PC-9 (cell line): ENCODE measurements around the gene CDR2L. TPM values are rescaled to one million over a fixed set of nuclear protein-coding genes. Genes with fewer than 3 reads are reported as not detected.

ENCODE experiments used
- BruUV-seq: library from RNA; stranded (reverse); fragments of 400-500 nt; replicated peaks from 2 replicates; lab custom pipeline; 2021; lab: Mats Ljungman, UMichigan
- CTCF ChIA-PET: fragments of 300-600 bp; sonication (Branson Sonifier 250); formaldehyde crosslinking; loops from one replicate; lab custom pipeline; 2022; ENCODE audit warnings: antibody characterized with exemption; lab: Charles Lee
- POLR2A ChIA-PET: fragments of 300-600 bp; sonication (Branson Sonifier 250); formaldehyde crosslinking; loops from one replicate; lab custom pipeline; 2022; ENCODE audit warnings: antibody characterized with exemption; ENCODE audit not compliant: unreplicated experiment; lab: Charles Lee
- DNase-seq, 2 experiments: peaks; one replicate each; pipeline versions ENCODE4 v3.0.0 to v3.0.0-alpha.2; 2015 to 2022; ENCODE audit warnings: mixed read lengths in 1 of 2
- H2AFZ ChIP-seq: fragments of 200-600 bp; sonication (generic); 2 replicates; pipeline ENCODE4 v1.8.1; 2017; ENCODE audit warnings: antibody characterized with exemption
- H3F3A ChIP-seq: fragments of 200-600 bp; sonication (generic); 2 replicates; pipeline ENCODE4 v1.8.1; 2017; ENCODE audit warnings: antibody characterized with exemption, mild to moderate bottlenecking, low read depth; ENCODE audit not compliant: insufficient read depth
- H3K27ac ChIP-seq: fragments of 200-600 bp; sonication (generic); 2 replicates; pipeline ENCODE4 v1.6.1; 2016; ENCODE audit warnings: mixed run types
- H3K27me3 ChIP-seq: fragments of 200-600 bp; sonication (generic); 2 replicates; pipeline ENCODE4 v1.6.1; 2016; ENCODE audit warnings: low read depth, mixed run types; ENCODE audit not compliant: insufficient read depth
- H3K36me3 ChIP-seq: fragments of 200-600 bp; sonication (generic); 2 replicates; pipeline ENCODE4 v1.6.1; 2016; ENCODE audit warnings: low read depth, mixed run types
- H3K4me1 ChIP-seq: fragments of 200-600 bp; sonication (generic); replicated peaks from 2 replicates; pipeline ENCODE4 v1.6.1; 2016; ENCODE audit warnings: mixed run types; ENCODE audit not compliant: insufficient read depth
- H3K4me2 ChIP-seq: fragments of 200-600 bp; sonication (generic); 2 replicates; pipeline ENCODE4 v1.6.1; 2017; ENCODE audit warnings: mixed run types
- H3K4me3 ChIP-seq: fragments of 200-600 bp; sonication (generic); 2 replicates; pipeline ENCODE4 v1.6.1; 2016; ENCODE audit warnings: mixed run types
- H3K79me2 ChIP-seq: fragments of 200-600 bp; sonication (generic); 2 replicates; pipeline ENCODE4 v1.6.1; 2017; ENCODE audit warnings: low read depth, mixed run types
- H3K9me2 ChIP-seq: fragments of 200-600 bp; sonication (generic); 2 replicates; pipeline ENCODE4 v1.8.1; 2017; ENCODE audit warnings: mild to moderate bottlenecking; ENCODE audit not compliant: insufficient read depth
- H3K9me3 ChIP-seq: fragments of 200-600 bp; sonication (generic); 2 replicates; pipeline ENCODE4 v1.8.1; 2016; ENCODE audit warnings: low read depth; ENCODE audit not compliant: insufficient read depth
- H4K20me1 ChIP-seq: fragments of 200-600 bp; sonication (generic); 2 replicates; pipeline ENCODE4 v1.8.1; 2017; ENCODE audit not compliant: insufficient read depth
- EZH2 ChIP-seq: fragments of 200-600 bp; sonication (generic); IDR thresholded peaks from 2 replicates; pipeline ENCODE4 v1.8.0; 2017; ENCODE audit warnings: antibody characterized with exemption, low read depth
- intact Hi-C: fragments of 100-400 bp; cut with micrococcal nuclease; formaldehyde crosslinking; loops from one replicate; pipeline ENCODE4 v1.10.0; 2022; ENCODE audit not compliant: unreplicated experiment
- total RNA-seq: library from RNA; stranded (reverse); gene quantifications from 2 replicates; pipeline ENCODE4 v1.2.3, GENCODE V29; 2021
- TF ChIP-seq, protein P1 (sequence below): fragments of 200-600 bp; sonication (generic); conservative IDR thresholded peaks from 2 replicates; pipeline ENCODE4 v1.6.1; 2017; ENCODE audit warnings: mixed run types, antibody characterized with exemption, mild to moderate bottlenecking, moderate library complexity

The CDR2L gene
- total RNA-seq, 1 experiment from 2014 or later: 15.1 TPM

DNA sequence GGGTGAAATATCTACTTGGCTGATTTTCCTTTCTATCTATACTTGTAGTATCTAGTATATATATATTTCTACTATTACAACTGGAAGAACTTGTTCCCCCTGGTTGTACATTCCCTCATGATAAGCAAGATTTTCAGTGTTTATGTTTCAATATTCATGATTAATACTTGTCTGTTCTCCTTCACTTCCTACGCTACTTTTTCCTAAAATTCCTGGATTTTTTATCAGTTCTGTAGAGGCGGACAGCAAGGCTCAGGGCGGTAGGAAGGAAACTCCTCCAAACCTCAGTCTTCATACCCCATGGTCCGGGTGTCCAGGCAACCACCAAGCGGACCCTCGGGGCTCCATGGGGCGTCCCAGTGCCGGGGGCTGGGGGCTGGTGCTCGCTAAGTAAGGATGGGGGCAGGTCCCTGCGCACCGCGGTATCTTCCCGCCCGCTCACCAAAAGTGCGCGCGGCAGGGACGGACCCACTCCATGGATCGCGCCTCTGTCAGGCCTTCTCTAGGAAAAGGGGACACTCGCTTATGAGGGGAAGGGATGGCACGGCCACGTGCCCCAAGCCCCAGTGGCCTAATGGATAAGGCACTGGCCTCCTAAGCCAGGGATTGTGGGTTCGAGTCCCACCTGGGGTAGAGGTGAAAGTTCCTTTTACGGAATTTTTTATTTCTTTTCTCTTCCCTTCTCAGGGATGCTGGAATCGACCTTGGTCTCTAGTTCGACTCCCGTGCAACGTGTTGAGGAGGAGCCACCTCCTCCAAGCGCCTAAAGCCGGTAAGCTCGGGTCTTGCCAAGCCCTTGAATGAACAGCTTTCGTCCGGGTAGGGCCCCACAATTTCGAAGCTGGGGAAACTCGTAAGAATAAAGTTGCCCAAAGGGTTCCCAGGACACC lies 46.2 kb downstream of the CDR2L start:
- BruUV-seq: no TSS peak
- H3K9me3 ChIP-seq: no peaks in the 10 kb centered on the region
- peak overlapping the region; percentile 72 for H3K4me2 ChIP-seq
- intact Hi-C loops: loop anchor here (1.0 to 10.0 kb wide), 5 partner anchors 20 to 171 kb away; partner anchors contain the start of gene NUP85
- H3K4me1 ChIP-seq: peaks cover 30% of the 10 kb centered on the region
- H3K9me2 ChIP-seq: no peaks in the 10 kb centered on the region
- H3F3A ChIP-seq: peaks cover 36% of the 10 kb centered on the region
- TF ChIP-seq, protein P1, sequence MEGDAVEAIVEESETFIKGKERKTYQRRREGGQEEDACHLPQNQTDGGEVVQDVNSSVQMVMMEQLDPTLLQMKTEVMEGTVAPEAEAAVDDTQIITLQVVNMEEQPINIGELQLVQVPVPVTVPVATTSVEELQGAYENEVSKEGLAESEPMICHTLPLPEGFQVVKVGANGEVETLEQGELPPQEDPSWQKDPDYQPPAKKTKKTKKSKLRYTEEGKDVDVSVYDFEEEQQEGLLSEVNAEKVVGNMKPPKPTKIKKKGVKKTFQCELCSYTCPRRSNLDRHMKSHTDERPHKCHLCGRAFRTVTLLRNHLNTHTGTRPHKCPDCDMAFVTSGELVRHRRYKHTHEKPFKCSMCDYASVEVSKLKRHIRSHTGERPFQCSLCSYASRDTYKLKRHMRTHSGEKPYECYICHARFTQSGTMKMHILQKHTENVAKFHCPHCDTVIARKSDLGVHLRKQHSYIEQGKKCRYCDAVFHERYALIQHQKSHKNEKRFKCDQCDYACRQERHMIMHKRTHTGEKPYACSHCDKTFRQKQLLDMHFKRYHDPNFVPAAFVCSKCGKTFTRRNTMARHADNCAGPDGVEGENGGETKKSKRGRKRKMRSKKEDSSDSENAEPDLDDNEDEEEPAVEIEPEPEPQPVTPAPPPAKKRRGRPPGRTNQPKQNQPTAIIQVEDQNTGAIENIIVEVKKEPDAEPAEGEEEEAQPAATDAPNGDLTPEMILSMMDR: no peak
- no peak for TF ChIP-seq EZH2
- H3K79me2 ChIP-seq: no peaks in the 10 kb centered on the region
- H3K4me3 ChIP-seq: peak overlapping the region; percentile 98
- peak overlapping the region; percentile 90 for H3K27ac ChIP-seq
- ChIA-PET POLR2A (no interaction called here), CTCF (no interaction called here)
- H4K20me1 ChIP-seq: no peaks in the 10 kb centered on the region
- peak; percentile 86 to 96 for DNase-seq
- H3K36me3 ChIP-seq: peaks cover 4% of the 10 kb centered on the region; the same call in 1 of the 2 replicates
- H3K27me3 ChIP-seq: no peaks in the 10 kb centered on the region
- peak overlapping the region; percentile 100 for H2AFZ ChIP-seq

DNA sequence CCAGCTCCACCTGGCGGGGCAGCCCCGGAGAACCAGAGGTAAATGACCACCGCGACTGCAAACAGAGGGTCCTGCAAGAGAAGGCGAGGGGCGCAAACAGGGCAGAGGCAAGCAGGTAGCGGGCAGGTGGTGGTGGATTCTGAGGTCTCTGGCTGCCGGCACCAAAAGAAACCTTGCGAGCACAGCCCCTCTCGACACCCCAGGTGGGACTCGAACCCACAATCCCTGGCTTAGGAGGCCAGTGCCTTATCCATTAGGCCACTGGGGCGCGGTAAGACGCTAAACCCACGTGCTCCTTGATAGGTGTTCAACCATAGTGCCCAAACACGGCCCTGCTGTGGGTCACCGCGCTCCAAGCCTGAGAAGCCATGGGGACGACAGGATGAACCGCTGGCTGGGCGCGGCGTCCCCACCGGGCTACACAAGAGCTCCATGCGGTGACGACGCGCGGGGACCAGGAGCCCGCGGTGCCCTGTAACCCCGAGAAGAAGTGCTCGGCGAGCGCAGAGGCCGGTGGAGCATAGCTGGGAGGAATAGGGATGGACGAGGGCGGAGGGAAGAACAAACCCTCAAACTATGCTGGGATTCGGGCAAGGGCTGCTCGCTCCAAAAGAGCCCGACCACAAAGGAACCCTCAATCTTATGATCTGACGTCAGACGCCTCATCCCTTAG lies 46.9 kb downstream of the CDR2L start:
- Histone ChIP-seq H3K4me3 (peak overlapping the region; percentile 98), H3F3A (peaks cover 40% of the 10 kb centered on the region), H3K79me2 (no peaks in the 10 kb centered on the region), H3K36me3 (peaks cover 4% of the 10 kb centered on the region; the same call in 1 of the 2 replicates), H3K27me3 (no peaks in the 10 kb centered on the region), H3K27ac (peak overlapping the region; percentile 90), H3K9me2 (no peaks in the 10 kb centered on the region), H3K9me3 (no peaks in the 10 kb centered on the region), H4K20me1 (no peaks in the 10 kb centered on the region), H3K4me2 (peak overlapping the region; percentile 72), H2AFZ (peak overlapping the region; percentile 100), H3K4me1 (peaks cover 30% of the 10 kb centered on the region)
- peak; percentile 88 for DNase-seq
- ChIA-PET CTCF (no interaction called here), POLR2A (interaction anchor here (0.7 kb wide), 1 partner anchor 161 kb away, joined by 4 read pairs; no protein-coding TSS in a partner anchor)
- TF ChIP-seq, protein P1: peak; percentile 45; the same call in 1 of the 2 replicates
- no peak for TF ChIP-seq EZH2
- intact Hi-C loops: loop anchor here (1.0 to 10.0 kb wide), 4 partner anchors 21 to 170 kb away; partner anchors contain the start of gene NUP85
- TSS peak; percentile 43 for BruUV-seq
